Activated CD4-positive, alpha-beta memory T cell treated with anti-CD3 and anti-CD28 coated beads for 36 hours (primary cell): ENCODE data around the gene PITPNC1. TPM values are rescaled to one million over a fixed set of nuclear protein-coding genes. Genes with fewer than 3 reads are reported as not detected.
"Not testable (repeated sequence)": the region's sequence is repeated elsewhere in the genome, so short reads cannot be mapped to it uniquely, and the experiment has no call there.

Source experiments
- CTCF ChIA-PET: fragments of 350-600 bp; sonication (Branson Sonifier 250); formaldehyde crosslinking; loops from one replicate; lab custom pipeline; 2021; ENCODE audit warnings: antibody characterized with exemption, inconsistent platforms; lab: Charles Lee
- POLR2A ChIA-PET: fragments of 350-600 bp; sonication (Branson Sonifier 250); formaldehyde crosslinking; loops from one replicate; lab custom pipeline; 2021; ENCODE audit warnings: antibody characterized with exemption; lab: Charles Lee
- DNase-seq: peaks from one replicate; pipeline ENCODE4 v3.0.0-alpha.2; 2020
- H3K27ac Mint-ChIP-seq: one replicate; pipeline ENCODE4 v1.8.0; 2021; ENCODE audit warnings: mixed read lengths
- H3K27me3 Mint-ChIP-seq: one replicate; pipeline ENCODE4 v1.8.0; 2021; ENCODE audit warnings: mixed read lengths
- H3K36me3 Mint-ChIP-seq: one replicate; pipeline ENCODE4 v1.8.0; 2021; ENCODE audit warnings: mixed read lengths
- H3K4me1 Mint-ChIP-seq: one replicate; pipeline ENCODE4 v1.8.0; 2021; ENCODE audit warnings: low read depth, mixed read lengths
- H3K4me3 Mint-ChIP-seq: one replicate; pipeline ENCODE4 v1.8.0; 2021; ENCODE audit warnings: mild to moderate bottlenecking, mixed read lengths
- H3K9me3 Mint-ChIP-seq: one replicate; pipeline ENCODE4 v1.8.0; 2021; ENCODE audit warnings: mixed read lengths
- intact Hi-C: fragments of 100-400 bp; cut with micrococcal nuclease; formaldehyde crosslinking; loops from one replicate; pipeline ENCODE4 v1.15.1; 2023
- total RNA-seq, 2 experiments: library from RNA; stranded (reverse); gene quantifications; one replicate each; pipeline ENCODE4 v1.2.3, GENCODE V29; 2021

The PITPNC1 gene
- total RNA-seq, 2 experiments from 2014 or later: 35.7 to 37.3 TPM

GRCh38 chr17:67648032-67648905 is 271.2 kb downstream of the PITPNC1 start:
- H3K4me3 Mint-ChIP-seq: no peak overlapping the region

GRCh38 chr17:67648906-67649295 is 271.8 kb downstream of the PITPNC1 start:
- POLR2A ChIA-PET: interaction anchor here (1.2 kb wide), 1 partner anchor 68 kb away, joined by 3 read pairs; no protein-coding TSS in a partner anchor
- intact Hi-C loops, H3K4me3 Mint-ChIP-seq, H3K9me3 Mint-ChIP-seq, H3K36me3 Mint-ChIP-seq, H3K27ac Mint-ChIP-seq, H3K4me1 Mint-ChIP-seq, H3K27me3 Mint-ChIP-seq, DNase-seq: not testable (repeated sequence)
- CTCF ChIA-PET: interaction anchor here (0.8 to 1.4 kb wide), 5 partner anchors 41 to 274 kb away, joined by 3 read pairs; no protein-coding TSS in a partner anchor

More at GRCh38 chr17:67648032-67648905, 271.2 kb downstream of the PITPNC1 start:
- intact Hi-C loops: no loop called here
- CTCF ChIA-PET: interaction anchor here (0.8 to 1.4 kb wide), 4 partner anchors 46 to 273 kb away, joined by 3 read pairs; no protein-coding TSS in a partner anchor
- no peaks in the 10 kb centered on the region for H3K9me3 Mint-ChIP-seq
- DNase-seq: no peak
- POLR2A ChIA-PET: interaction anchor here (1.2 kb wide), 1 partner anchor 69 kb away, joined by 3 read pairs; no protein-coding TSS in a partner anchor
- no peaks in the 10 kb centered on the region for H3K27me3 Mint-ChIP-seq
- H3K27ac Mint-ChIP-seq: no peak overlapping the region
- peaks cover 5% of the 10 kb centered on the region for H3K36me3 Mint-ChIP-seq
- peaks cover 4% of the 10 kb centered on the region for H3K4me1 Mint-ChIP-seq

- DNase-seq: no peak
- intact Hi-C loops: no loop called here
- no peak overlapping the region for H3K4me3 Mint-ChIP-seq
- H3K27ac Mint-ChIP-seq: peak overlapping the region; percentile 40
- ChIA-PET CTCF (interaction anchor here (1.4 kb wide), 1 partner anchor 174 kb away, joined by 3 read pairs; no protein-coding TSS in a partner anchor), POLR2A (no interaction called here)
- H3K36me3 Mint-ChIP-seq: peaks cover 8% of the 10 kb centered on the region
- H3K4me1 Mint-ChIP-seq: peaks cover 4% of the 10 kb centered on the region
- no peaks in the 10 kb centered on the region for H3K9me3 Mint-ChIP-seq
- H3K27me3 Mint-ChIP-seq: no peaks in the 10 kb centered on the region
These were observed 272.8 kb downstream of the PITPNC1 start for GRCh38 chr17:67649891-67650290.

GRCh38 chr17:67651218-67651579 is 274.1 kb downstream of the PITPNC1 start:
- H3K4me3 Mint-ChIP-seq: not testable (repeated sequence)

GRCh38 chr17:67652433-67652832 is 275.4 kb downstream of the PITPNC1 start:
- no peak for DNase-seq
- ChIA-PET POLR2A (no interaction called here), CTCF (interaction anchor here (0.9 to 1.2 kb wide), 3 partner anchors 37 to 278 kb away, joined by 3 to 4 read pairs (median 3); no protein-coding TSS in a partner anchor)
- no peak overlapping the region for H3K27ac Mint-ChIP-seq
- H3K4me1 Mint-ChIP-seq: peaks cover 4% of the 10 kb centered on the region
- H3K4me3 Mint-ChIP-seq: no peak overlapping the region
- peaks cover 2% of the 10 kb centered on the region for H3K9me3 Mint-ChIP-seq
- peaks cover 18% of the 10 kb centered on the region for H3K36me3 Mint-ChIP-seq
- intact Hi-C loops: no loop called here
- H3K27me3 Mint-ChIP-seq: no peaks in the 10 kb centered on the region

More at GRCh38 chr17:67651218-67651579, 274.1 kb downstream of the PITPNC1 start:
- peak overlapping the region; percentile 58 for H3K27ac Mint-ChIP-seq
- DNase-seq, H3K4me1 Mint-ChIP-seq, H3K27me3 Mint-ChIP-seq, H3K9me3 Mint-ChIP-seq, H3K36me3 Mint-ChIP-seq, intact Hi-C loops: not testable (repeated sequence)
- ChIA-PET POLR2A (interaction anchor here (0.6 kb wide), 1 partner anchor 151 kb away, joined by 3 read pairs; no protein-coding TSS in a partner anchor), CTCF (interaction anchor here (1.2 kb wide), 1 partner anchor 276 kb away, joined by 3 read pairs; no protein-coding TSS in a partner anchor)

GRCh38 chr17:67655478-67656148 is 278.5 kb downstream of the PITPNC1 start:
- ChIA-PET POLR2A (no interaction called here), CTCF (no interaction called here)
- peaks cover 3% of the 10 kb centered on the region for H3K4me1 Mint-ChIP-seq
- H3K36me3 Mint-ChIP-seq: peaks cover 35% of the 10 kb centered on the region
- no peak overlapping the region for H3K4me3 Mint-ChIP-seq
- no peak for DNase-seq
- intact Hi-C loops: no loop called here
- no peak overlapping the region for H3K27ac Mint-ChIP-seq
- no peaks in the 10 kb centered on the region for H3K27me3 Mint-ChIP-seq
- peaks cover 15% of the 10 kb centered on the region for H3K9me3 Mint-ChIP-seq

GRCh38 chr17:67656494-67657203 is 279.6 kb downstream of the PITPNC1 start:
- Mint-ChIP-seq H3K27me3 (no peaks in the 10 kb centered on the region), H3K36me3 (peaks cover 40% of the 10 kb centered on the region), H3K4me1 (no peaks in the 10 kb centered on the region), H3K4me3 (no peak overlapping the region), H3K9me3 (peaks cover 15% of the 10 kb centered on the region), H3K27ac (no peak overlapping the region)
- no peak for DNase-seq
- intact Hi-C loops: no loop called here
- CTCF ChIA-PET: no interaction called here
- POLR2A ChIA-PET: interaction anchor here (0.9 kb wide), 1 partner anchor 10 kb away, joined by 3 read pairs; no protein-coding TSS in a partner anchor

GRCh38 chr17:67657596-67657995 is 280.5 kb downstream of the PITPNC1 start:
- Mint-ChIP-seq H3K9me3 (peaks cover 15% of the 10 kb centered on the region), H3K27ac (no peak overlapping the region), H3K4me3 (no peak overlapping the region), H3K4me1 (no peaks in the 10 kb centered on the region), H3K27me3 (no peaks in the 10 kb centered on the region), H3K36me3 (peaks cover 38% of the 10 kb centered on the region)
- ChIA-PET CTCF (interaction anchor here (1.5 kb wide), 1 partner anchor 279 kb away, joined by 5 read pairs; no protein-coding TSS in a partner anchor), POLR2A (interaction anchor here (0.5 to 0.9 kb wide), 2 partner anchors 10 to 148 kb away, joined by 3 to 5 read pairs; no protein-coding TSS in a partner anchor)
- DNase-seq: no peak
- intact Hi-C loops: no loop called here

GRCh38 chr17:67658265-67658664 is 281.2 kb downstream of the PITPNC1 start:
- CTCF ChIA-PET: interaction anchor here (1.5 kb wide), 1 partner anchor 279 kb away, joined by 5 read pairs; no protein-coding TSS in a partner anchor
- POLR2A ChIA-PET: no interaction called here
- H3K27ac Mint-ChIP-seq: no peak overlapping the region

GRCh38 chr17:67659028-67659427 is 281.9 kb downstream of the PITPNC1 start:
- H3K9me3 Mint-ChIP-seq: peaks cover 15% of the 10 kb centered on the region
- H3K36me3 Mint-ChIP-seq: peaks cover 36% of the 10 kb centered on the region
- H3K4me1 Mint-ChIP-seq: no peaks in the 10 kb centered on the region
- intact Hi-C loops: no loop called here
- H3K4me3 Mint-ChIP-seq: no peak overlapping the region
- no peak for DNase-seq
- ChIA-PET CTCF (no interaction called here), POLR2A (no interaction called here)
- no peaks in the 10 kb centered on the region for H3K27me3 Mint-ChIP-seq
- H3K27ac Mint-ChIP-seq: no peak overlapping the region

More at GRCh38 chr17:67658265-67658664, 281.2 kb downstream of the PITPNC1 start:
- Mint-ChIP-seq H3K27me3 (no peaks in the 10 kb centered on the region), H3K9me3 (peaks cover 15% of the 10 kb centered on the region), H3K4me1 (no peaks in the 10 kb centered on the region), H3K4me3 (no peak overlapping the region), H3K36me3 (peaks cover 37% of the 10 kb centered on the region)
- intact Hi-C loops: no loop called here
- no peak for DNase-seq

- intact Hi-C loops: no loop called here
- H3K4me3 Mint-ChIP-seq: no peak overlapping the region
- H3K9me3 Mint-ChIP-seq: peaks cover 11% of the 10 kb centered on the region
- H3K27ac Mint-ChIP-seq: no peak overlapping the region
- DNase-seq: no peak
- peaks cover 23% of the 10 kb centered on the region for H3K36me3 Mint-ChIP-seq
- ChIA-PET CTCF (no interaction called here), POLR2A (no interaction called here)
- no peaks in the 10 kb centered on the region for H3K4me1 Mint-ChIP-seq
- no peaks in the 10 kb centered on the region for H3K27me3 Mint-ChIP-seq
These were observed 285.6 kb downstream of the PITPNC1 start for GRCh38 chr17:67662712-67663111.
